HG03432 (cell line): ENCODE results near the gene RTP2.
A peak's percentile ranks its signal among the peaks of the same experiment; 100 is the strongest.
"Not testable (repeated sequence)": the region's sequence is repeated elsewhere in the genome, so short reads cannot be mapped to it uniquely, and the experiment has no call there.

Source experiments
- ATAC-seq: cut with Tn5 transposase; IDR thresholded peaks from one replicate; pipeline ENCODE4 v1.9.1; 2021; ENCODE audit warnings: mild to moderate bottlenecking, moderate library complexity; ENCODE audit not compliant: unreplicated experiment

The RTP2 gene

GRCh38 chr3:187717572-187717971 lies 15.2 kb upstream of the RTP2 start:
- ATAC-seq, result no peak

DNA sequence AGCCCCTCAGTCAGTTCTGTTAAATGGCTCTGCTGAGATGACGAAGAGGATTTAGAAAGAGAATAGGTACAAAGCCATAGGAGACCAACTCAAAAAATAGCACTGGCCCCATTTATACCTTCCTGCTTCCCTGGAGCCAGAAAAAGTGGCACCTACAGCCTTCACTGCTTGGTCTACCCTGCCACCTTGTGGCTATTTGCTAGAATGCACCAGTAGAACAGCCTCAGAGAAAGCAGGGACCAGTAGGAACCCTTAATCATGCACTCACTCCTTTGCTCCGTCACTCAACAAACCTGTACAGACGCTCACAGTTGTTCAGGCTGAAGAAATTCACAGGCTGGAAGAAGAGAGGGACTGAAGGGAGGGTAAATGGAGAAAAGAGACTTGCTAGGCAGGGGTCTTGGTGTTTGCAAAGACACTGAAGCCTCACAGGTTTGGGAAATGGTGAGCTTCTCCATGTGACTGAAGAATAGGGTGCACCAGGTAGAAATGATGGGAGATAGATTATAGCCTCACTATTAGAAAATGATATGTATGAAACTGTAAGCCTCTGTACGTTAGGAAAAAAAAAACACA lies 12.1 kb upstream of the RTP2 start:
- ATAC-seq, result peak; percentile 89

GRCh38 chr3:187713504-187713903 lies 11.1 kb upstream of the RTP2 start:
- ATAC-seq, result no peak

- ATAC-seq, result no peak
These were observed 6.8 kb upstream of the RTP2 start for GRCh38 chr3:187709155-187709554.

DNA sequence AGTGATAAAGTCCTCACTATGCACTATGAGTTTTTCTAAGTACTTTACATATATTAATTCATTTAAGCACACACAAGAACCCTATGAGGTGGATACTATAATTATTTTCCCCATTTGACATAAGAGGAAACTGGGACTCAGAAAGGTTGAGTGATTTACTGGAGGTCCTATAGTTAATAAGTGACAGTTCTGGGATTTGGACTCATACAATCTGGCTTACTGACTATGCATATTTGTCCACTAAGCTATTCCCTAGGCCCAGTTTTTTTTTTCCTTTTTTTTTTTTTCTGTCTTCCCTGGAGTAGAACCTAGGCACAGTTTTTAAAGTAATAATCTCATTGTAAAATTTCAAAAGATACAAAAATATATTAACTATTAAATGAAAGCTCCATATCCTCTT lies 6.3 kb upstream of the RTP2 start:
- no peak for ATAC-seq

- no peak for ATAC-seq
These were observed 4.6 kb upstream of the RTP2 start for GRCh38 chr3:187706971-187707370.

DNA sequence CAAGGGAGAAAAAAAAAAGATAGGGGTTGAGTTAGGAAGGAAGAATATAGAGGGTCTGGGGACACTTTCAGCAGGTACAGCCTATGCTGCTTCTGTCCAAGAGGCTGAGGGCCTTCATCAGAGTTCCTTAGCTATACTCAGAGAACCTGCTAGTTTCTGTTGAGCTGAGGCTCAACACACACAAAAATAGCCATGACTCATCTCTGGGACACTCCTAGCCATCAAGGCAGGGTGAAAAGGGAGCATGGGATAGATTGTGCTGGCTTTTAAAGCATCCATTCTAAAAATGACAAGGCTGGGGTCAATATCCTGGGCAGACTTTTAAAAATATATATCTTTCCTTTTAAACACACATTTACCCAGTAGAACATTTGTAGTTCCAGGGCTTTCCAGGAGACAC lies 2.8 kb upstream of the RTP2 start:
- no peak for ATAC-seq

DNA sequence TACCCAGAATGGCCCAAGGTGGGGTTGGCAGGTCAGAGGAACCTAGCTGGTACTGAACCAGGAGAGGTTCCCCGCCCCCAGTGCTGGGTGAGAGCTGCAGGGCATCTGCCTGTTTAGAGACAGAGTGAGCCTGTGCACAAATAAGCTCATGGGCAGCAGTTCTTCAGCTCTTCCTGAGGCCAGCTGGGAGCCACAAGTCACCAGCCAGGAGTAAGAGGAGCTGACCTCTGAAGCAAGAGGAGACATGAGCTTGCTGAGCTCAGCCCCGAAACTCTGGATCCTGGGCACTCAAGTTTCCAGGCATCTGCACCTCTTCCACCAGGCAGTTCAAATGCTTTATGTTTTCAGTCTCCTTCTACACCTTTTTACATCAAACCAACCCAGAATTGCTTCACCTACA lies 2.1 kb downstream of the RTP2 start:
- ATAC-seq, result no peak

GRCh38 chr3:187698499-187699399 lies 3.6 kb downstream of the RTP2 start:
- ATAC-seq, result no peak

DNA sequence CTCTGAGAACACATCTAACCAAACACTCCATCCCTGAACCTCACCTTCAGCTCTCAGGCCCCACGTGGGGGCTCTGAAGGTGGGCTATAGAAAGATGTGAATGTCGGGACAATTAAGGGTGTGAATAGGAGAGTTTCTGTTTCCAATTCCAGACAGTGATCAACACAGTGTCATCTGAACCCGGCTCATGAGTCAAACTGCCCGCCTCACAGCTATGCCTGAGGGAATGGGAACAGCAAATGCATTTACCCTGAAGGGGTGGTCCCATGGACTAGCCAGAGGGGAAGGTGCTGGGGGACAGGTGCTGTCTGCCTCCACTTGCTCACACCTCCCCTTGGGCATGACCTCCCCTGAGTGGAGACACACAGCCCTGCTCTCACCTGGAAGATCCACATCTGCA lies 6.3 kb downstream of the RTP2 start:
- no peak for ATAC-seq

- no peak for ATAC-seq
These were observed 6.9 kb downstream of the RTP2 start for GRCh38 chr3:187695449-187695848.

- ATAC-seq, result no peak
These were observed 7.6 kb downstream of the RTP2 start for GRCh38 chr3:187694801-187695200.

DNA sequence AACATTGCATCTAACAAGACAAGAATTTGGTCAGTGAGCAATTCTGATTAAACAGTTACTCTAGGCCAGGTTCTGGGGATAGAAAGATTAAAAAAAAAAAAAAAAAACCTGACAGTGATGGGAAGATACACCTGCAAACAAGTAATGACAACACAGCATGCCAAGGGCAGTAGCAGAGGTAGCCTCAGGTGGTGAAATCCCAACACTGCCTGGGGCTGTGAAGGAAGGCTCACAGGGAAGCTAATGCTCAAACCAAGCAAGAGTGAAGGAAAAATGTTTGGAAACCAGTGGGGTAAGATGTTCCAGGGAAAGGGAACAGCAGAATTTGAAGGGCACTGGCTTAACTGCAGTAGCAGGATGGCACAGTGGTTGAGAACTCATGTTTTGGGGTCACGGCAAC lies 8.9 kb downstream of the RTP2 start:
- ATAC-seq, result no peak

- ATAC-seq, result no peak
These were observed 12.4 kb downstream of the RTP2 start for GRCh38 chr3:187689984-187690383.

DNA sequence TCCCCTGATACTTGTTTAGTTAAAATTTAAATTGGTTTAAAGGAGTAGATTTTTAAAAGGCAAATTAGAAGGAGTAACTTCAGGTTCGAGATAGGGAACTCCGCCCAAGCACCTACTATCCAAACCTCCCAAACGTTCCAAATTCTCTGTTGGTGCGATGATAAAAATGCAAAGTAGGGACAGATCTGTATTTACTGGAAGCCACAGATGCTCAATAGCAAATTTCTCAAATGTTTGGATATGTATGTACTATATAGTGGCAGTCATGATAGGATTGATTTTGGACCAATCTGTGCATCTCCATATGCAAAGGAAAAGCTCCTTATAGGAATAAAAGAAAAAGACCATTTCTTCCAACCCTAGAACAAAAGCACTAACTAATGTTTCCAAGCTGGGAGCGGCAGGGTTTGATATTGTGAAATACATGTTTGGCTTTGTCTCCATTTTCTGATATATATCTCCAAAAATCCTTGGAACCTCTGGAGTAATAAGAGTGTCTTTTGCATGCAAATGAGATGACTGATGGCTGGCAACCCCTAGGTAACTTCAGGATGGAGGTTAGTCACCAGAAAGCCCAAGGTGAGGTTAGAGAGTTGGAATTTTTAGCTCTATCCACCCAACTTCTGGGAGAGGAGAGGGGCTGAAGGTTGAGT lies 15.6 kb downstream of the RTP2 start:
- ATAC-seq, result no peak

GRCh38 chr3:187685948-187686347 lies 16.4 kb downstream of the RTP2 start:
- no peak for ATAC-seq

- ATAC-seq, result no peak
These were observed 17.5 kb downstream of the RTP2 start for GRCh38 chr3:187684880-187685279.

DNA sequence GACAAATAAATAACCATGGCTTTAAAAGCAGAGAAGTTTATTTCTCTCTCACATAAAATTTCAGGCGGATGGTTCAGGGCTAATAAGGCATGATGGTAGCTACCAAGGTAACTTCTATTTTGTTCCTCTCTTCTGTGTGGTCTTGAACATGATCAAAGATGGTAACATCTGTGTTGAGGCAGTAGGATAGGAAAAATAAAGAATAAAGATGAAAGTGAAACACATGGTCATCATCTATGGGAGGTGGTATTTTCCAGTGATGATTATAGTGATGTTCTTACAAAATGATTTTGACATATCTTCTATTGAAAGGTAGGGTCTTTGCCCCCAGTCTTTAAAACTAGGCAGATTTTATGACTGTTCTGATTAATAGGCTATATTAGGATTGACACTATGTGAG lies 17.9 kb downstream of the RTP2 start:
- ATAC-seq, result no peak

DNA sequence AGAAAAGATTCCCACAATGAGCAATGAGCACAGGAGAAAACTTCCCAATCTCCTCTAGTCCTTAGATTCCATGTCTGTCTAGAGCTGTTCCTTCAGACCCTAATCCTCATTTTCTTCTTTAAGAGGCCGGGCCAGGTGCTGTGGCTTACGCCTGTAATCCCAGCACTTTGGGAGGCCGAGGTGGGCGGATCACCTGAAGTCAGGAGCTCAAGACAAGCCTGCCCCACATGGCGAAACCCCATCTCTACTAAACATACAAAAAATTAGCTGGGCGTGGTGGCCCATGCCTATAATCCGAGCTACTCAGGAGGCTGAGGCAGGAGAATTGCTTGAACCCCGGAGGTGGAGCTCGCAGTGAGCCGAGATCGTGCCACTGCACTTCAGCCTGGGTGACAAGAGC lies 20.6 kb downstream of the RTP2 start:
- ATAC-seq, result not testable (repeated sequence)

DNA sequence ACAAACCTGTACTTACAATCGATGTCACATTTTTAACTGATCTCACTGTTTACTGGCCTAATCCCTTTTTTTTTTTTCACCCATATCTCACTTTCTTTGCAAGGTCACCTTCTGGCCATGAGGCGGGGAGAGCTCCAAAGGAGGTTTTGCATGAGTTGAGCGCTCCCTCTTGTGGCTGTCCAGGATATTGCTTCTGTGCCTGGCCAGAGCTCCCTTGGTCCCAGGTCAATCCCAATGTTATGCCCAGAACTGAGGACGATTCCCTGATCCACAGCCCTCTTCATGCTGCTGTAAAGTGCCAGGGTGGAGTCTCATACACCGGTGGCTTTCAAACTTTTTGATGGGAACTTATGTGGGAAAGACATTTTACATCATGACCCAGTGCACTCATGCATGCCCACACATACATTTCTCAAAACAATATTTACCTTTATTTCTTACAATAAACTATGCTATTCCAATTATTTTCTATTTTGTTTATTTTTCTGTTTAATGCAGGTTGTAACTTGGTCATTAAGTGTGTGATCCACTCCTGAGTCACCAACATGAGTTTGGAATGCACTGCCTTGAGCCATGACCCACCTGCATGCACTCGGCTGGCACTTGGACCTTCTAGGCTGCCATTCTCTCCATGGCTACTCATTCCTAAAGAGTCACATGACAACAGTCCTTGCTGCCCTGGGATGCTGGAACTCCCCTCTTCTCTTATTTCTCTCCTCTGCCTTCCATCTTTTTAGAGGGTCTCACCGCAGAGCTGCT lies 22.5 kb downstream of the RTP2 start:
- ATAC-seq, result peak; percentile 79

- no peak for ATAC-seq
These were observed 23.6 kb downstream of the RTP2 start for GRCh38 chr3:187678726-187679268.
